ENCODE results near the gene PXDN. TPM values are rescaled to one million over a fixed set of nuclear protein-coding genes. Genes with fewer than 3 reads are reported as not detected.

PXDN gene
- total RNA-seq, 1 donor, result 137 TPM

DNA sequence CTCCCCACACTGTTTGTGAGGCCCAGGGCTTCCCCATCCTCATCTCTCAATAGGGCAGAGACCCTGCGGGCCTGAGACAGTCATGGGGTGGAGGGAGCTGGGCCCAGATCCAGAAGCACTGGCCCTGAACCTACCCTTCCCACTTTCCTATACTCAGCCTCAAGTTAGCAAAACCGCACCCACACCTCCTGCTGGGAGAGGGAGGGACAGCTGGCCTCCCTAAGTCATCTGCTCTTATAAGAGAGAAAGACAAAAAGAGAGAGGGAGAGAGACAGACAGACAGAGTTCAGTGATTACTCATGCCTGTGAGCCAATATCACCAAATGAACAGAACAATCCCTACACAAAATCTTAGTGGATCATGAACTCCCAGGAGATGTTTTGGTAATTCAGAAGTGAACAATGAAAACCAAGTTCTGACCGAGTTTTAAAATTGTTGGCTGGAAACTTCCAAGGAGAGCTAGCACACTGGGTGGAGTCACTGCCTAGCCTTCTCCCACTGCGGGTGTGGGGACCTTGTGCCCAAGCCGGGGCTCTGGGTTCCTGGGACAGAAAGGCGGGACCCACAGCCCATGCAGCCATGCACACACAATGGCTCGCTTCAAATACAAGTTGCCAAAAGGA lies 130.5 kb downstream of the PXDN start:
- H3K4me3 ChIP-seq (ENCODE audit: low read depth, low read length), result no peak overlapping the region
- peak; percentile 71 for DNase-seq (ENCODE audit: low read depth)
- TF ChIP-seq, protein P1, sequence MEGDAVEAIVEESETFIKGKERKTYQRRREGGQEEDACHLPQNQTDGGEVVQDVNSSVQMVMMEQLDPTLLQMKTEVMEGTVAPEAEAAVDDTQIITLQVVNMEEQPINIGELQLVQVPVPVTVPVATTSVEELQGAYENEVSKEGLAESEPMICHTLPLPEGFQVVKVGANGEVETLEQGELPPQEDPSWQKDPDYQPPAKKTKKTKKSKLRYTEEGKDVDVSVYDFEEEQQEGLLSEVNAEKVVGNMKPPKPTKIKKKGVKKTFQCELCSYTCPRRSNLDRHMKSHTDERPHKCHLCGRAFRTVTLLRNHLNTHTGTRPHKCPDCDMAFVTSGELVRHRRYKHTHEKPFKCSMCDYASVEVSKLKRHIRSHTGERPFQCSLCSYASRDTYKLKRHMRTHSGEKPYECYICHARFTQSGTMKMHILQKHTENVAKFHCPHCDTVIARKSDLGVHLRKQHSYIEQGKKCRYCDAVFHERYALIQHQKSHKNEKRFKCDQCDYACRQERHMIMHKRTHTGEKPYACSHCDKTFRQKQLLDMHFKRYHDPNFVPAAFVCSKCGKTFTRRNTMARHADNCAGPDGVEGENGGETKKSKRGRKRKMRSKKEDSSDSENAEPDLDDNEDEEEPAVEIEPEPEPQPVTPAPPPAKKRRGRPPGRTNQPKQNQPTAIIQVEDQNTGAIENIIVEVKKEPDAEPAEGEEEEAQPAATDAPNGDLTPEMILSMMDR (IDR thresholded peaks at IDR 0.05; ENCODE audit: insufficient read depth, low read length), result peak; percentile 22

DNA sequence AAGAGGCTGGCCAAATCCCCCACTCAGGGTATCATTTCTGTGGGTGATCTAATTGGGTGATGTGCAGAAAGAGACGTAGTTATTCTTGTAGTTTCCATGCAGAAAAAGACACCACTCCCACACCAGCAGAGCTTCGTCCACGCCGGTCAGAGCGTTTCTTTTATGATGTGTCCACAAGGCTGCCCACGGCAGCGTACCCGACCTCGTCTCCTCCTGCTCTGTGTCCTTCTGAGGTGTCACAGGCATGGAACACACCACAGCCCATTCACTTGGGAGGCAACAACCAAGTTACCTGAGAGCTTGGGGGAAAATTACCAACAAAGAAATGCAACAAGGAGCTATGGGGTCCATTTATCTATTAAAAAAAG lies 131.3 kb downstream of the PXDN start:
- no peak for DNase-seq (ENCODE audit: low read depth)
- TF ChIP-seq, protein P1 (IDR thresholded peaks at IDR 0.05; ENCODE audit: insufficient read depth, low read length), result no peak
- H3K4me3 ChIP-seq (ENCODE audit: low read depth, low read length), result no peak overlapping the region

DNA sequence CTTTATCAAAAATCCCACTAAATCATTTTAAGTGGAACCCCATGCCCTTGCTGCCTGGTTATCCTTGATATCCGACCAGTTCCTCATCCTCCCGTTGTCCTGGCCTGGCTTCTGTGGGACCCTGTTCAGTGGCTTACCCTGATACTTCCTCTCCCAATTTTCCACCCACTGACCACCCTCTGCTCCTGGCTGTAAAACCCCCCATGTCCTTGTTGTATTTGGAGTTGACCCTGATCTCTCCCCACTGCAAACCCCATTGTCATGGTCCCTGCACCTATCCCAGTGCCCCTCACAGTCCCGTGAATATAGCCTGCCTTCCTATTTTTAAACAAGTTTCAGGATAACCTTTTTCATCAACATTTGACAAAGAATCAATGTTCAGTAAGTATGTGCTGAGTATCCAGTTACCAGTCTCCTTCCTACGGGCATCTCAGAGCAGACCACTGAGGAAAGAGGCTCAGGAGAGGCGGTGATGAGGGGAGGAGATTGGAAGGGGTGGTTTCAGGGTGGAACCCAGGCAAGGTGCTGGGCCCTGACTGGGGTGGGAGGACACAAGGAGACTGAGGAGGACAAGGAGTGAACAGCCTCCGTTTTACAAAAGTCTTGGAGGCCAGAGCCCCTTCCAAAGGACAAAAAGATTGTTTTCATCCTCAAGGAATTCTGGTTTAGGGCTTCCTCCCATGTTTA lies 131.8 kb downstream of the PXDN start:
- no peak overlapping the region for H3K4me3 ChIP-seq (ENCODE audit: low read depth, low read length)
- TF ChIP-seq, protein P1 (IDR thresholded peaks at IDR 0.05; ENCODE audit: insufficient read depth, low read length), result no peak
- no peak for DNase-seq (ENCODE audit: low read depth)

DNA sequence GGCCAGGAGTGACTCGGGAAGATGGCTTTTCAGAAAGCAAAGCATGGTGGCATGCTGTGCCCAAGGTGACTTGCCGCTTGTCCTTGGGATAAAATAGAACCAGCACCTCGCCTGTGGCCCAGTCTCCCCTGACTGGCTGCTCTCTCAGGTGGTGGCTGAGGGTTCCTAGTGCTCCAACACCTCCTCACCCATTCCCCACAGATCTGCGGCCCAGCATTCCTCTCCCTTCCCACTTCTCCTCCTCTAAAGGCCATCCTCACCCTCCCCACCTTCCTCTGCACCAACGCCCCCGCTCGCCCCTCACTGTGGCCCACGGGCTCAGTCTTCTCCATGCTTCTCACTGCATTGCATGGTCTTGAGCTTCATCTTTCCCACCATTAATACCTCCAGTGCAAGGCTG lies 132.4 kb downstream of the PXDN start:
- H3K4me3 ChIP-seq (ENCODE audit: low read depth, low read length), result no peak overlapping the region
- TF ChIP-seq, protein P1 (IDR thresholded peaks at IDR 0.05; ENCODE audit: insufficient read depth, low read length), result no peak
- no peak for DNase-seq (ENCODE audit: low read depth)

DNA sequence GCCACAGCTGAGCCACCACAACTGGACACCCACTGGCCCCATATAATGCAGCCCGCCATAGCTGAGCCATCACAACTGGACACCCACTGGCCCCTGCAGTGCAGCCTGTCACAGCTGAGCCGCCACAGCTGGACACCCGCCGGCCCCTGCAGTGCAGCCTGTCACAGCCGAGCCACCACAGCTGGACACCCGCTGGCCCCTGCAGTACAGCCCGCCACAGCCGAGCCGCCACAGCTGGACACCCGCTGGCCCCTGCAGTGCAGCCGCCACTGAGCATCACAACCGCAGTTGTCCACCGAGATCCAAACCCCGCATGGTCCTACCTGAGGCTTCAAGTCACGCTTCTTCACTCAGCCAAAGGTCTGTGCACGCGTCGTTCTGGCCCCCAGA lies 134.2 kb downstream of the PXDN start:
- no peak for DNase-seq (ENCODE audit: low read depth)
- TF ChIP-seq, protein P1 (IDR thresholded peaks at IDR 0.05; ENCODE audit: insufficient read depth, low read length), result no peak
- H3K4me3 ChIP-seq (ENCODE audit: low read depth, low read length), result no peak overlapping the region

DNA sequence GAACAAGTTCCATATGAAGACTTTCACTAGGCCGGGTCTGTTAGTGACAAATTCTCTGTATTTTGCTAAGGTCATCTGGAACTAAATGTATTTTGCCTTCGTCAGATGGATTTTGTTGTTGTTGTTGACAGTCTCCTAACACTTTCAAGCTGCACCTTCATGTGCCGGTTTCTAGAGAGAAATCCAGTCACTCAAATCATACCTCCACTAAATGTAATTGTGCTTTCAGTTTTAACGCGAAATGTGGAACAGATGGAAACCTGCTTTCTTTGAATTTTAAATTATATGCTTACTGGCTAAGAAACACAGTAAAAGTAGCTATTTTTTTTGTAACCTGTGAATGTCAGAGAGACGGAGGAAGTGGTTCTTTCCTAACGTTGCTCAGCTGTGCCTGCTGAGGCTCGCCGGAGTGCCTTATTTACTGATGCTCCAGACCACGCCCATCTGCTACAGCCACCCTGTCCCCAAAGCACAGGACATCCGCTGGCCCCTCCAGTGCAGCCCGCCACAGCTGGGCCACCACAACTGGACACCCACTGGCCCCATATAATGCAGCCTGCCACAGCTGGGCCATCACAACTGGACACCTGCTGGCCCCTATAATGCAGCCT lies 134.7 kb downstream of the PXDN start:
- H3K4me3 ChIP-seq (ENCODE audit: low read depth, low read length), result no peak overlapping the region
- no peak for DNase-seq (ENCODE audit: low read depth)
- TF ChIP-seq, protein P1 (IDR thresholded peaks at IDR 0.05; ENCODE audit: insufficient read depth, low read length), result no peak

Measured in fibroblast of the aortic adventitia (primary cell).